HG02970 (cell line): ENCODE data around the gene STAC.

ENCODE experiments used
- ATAC-seq: cut with Tn5 transposase; IDR thresholded peaks from one replicate; pipeline ENCODE4 v1.9.1; 2021; ENCODE audit warnings: mild to moderate bottlenecking, moderate library complexity, moderate number of reproducible peaks; ENCODE audit not compliant: unreplicated experiment, low FRiP score

STAC gene

DNA sequence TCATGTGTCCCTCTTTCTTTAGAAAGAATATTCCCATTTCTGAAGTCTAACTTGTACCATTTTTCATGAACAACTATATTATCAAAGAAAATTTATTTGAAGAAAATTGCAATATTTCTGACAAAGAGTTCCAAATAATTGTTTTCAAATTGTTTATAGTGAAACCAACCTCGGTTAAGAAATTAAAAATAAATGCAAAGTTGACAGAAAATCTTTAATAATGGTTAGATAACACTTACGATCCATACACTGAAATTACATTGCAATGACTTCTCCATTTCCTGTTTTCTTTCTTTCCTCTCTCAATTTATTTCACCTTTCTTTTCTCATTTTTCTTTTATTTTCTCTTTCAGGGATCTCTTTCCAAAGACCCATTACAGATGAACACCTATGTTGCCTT, 125.1 kb downstream of the STAC start:
- no peak for ATAC-seq

DNA sequence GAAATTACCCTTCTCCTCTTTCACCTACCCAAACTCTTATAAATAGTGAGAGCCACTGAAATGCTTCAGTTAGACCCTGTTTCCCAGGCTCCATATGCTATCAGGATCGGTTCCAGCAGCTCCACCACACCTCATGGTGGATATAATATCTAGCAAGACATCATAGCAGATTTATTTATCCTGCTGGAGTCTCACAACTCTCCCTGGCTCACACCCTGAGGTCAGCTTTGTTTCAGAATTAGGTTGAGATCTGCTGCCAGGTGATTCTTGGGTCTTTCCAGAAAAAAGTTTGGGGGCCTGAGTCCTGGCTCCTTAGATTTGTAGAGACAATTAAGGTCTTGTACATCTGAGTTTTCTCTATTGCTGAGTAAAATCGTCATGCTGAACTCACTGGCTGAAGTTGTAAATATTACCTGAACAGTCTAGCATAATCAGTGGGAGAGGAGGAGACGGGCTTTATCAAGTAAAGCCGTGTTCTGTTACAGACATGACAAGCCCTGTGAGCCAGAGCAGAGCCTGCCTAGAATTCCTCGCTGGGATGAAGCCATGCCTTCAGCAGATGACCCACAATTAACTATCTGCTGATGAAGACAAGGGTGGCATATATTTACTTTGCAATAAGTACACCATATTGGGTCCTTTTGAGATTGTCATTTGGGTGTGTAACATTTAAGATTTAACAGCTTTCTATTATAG, 131.6 kb downstream of the STAC start:
- ATAC-seq, result no peak

DNA sequence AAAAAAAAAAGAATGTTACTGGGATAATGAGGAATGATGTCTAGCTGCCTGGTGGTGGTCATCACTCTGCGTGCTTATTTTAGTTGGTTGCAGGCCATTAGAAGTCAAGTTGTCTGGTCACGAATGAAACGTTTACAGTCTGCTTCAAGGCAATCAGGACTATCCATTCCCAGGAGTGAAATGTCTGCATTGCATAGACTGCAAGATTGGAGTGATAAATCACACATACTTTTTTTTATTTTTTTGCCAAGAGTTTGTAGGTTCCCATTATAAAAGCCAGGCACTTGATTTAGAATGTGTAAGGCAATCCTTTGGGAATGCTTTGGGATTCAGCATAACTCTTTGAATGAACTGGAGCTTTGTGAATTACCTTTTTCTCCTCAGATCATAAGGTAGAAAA, 132.3 kb downstream of the STAC start:
- ATAC-seq, result no peak

DNA sequence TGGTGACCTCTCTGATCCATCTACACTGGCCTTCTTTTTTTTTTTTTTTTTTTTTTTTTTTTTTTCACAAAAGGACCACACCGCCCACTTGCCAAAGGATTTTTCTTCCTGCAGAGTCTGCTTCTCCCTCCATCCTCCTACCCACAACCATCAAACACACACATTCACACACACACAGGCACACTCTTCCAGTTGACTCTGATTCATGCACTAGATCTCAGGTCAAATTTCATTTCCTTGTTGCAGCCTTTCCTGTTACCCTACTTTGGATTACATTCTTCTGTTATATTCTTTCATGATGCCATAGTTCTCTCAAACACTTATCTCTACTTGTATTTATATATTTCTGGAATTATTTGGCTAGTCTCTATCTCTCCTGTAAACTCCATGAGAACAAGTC, 133.9 kb downstream of the STAC start:
- no peak for ATAC-seq

DNA sequence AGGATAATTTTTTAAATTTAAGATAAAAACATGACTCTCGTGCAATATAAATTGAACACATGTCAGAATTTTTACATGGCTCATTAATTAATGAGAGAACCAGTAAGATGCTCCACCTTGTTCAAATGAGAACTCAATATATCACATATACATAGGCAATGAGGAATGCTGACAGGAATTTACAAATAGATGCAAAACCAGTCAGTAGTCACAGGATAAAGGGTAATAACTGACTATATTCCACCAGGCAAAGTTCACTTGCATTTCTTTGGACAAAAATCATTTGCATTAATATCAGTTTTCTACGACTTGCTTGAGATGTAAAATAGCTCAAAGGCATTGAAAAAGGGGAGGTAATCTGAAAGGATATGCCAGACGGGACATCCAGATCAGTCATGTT, 139.4 kb downstream of the STAC start:
- no peak for ATAC-seq

DNA sequence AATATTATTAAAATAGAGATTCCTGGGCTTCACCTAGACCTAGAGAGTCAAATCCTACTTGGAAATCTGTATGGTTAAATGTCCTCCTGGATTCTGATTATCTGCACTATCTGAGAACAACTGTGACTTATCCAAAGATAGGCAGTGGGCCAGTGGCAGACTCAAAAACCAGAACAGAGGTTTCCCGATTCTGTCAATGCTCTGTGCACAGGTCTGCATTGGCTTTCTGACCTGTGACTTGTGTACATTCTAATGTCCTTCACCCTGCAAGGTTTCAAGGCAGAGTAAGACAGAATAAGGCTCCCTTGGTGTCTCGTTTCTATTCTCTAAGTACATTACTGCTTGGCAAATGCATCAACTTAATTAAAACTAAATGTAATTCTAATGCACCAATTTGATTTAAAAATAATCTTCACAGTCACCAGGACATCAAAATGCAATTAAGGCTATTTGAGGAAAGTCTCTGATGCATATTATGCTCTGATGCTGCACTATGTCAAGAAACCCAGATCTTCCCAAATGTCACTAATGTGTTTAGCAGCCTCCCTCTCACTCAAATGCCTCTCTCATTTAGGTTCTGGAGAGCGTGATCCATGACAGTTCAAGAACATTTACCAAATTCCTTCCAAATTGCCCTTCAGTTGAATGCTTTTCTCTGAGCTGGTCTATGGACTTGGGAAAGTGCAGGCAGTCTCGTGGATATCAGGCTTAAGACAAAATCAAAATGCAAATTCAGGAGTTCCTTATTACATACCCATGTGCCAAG, 140.1 kb downstream of the STAC start:
- no peak for ATAC-seq

DNA sequence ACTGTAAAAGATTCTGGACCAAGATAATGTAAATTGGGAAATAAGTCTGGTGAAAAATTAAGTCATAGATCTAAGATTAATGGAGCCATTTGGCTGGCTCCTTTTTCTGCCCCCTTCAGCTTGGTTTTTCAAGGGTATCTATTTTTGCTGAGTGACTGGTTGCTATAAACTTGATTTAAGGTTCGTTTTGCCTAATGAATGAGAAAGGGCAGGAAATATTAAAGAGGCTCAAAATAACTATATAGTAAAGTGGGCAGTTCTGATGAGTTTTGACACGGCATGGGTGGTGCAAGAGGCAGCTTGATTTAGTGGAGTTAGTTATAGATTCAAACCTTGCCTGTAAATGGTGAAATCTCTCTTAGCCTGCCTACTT, 140.7 kb downstream of the STAC start:
- ATAC-seq, result no peak

DNA sequence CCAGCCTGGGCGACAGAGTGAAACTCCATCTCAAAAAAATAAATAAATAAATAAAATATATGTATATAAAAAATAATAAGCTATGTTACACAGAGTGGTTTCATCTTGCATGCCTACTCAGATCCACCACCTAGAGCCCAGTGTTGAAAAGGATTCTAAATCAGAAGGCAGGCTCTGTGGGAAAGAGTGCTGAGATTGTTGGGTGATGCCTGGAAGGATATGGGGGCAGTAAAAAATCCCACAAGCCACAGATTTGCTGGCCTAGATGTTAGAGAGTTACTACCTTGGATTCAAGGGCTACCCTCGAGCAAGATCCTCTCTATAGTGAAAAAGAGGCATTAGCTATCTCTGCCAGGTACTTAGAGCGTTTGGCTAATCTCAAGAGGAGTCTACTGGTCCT, 144.3 kb downstream of the STAC start:
- ATAC-seq, result no peak

DNA sequence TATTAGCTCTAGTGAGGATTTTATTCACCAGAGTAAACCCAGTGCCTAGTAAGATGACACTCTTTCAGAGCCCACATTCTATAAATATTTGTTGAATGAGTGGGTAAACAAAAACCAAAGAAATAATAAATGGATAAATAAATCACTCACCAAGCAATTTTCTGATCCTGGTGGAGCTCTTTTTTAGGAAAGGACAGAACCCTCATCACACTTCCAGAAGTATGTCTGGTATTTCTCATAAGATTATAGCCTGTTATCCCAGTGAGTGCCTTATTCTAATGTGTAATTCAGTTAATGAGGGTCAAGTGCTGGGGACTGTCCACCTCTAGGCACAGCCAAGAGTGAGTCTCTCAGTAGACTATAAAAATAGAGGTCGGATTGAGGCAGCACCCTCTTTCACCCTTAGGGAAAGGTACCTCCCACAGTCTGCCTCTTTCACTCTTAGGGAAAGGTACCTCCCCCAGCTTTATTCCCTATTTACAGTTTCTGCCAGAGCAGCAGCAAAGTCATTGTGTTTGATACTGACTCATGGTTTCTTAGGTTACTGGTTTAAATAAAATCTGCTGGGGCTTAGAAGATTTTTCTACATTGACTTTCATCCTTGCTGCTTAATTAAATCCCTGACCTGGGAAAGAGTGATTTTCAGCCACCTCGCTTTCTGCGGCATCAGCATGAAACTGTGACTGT, 145.0 kb downstream of the STAC start:
- ATAC-seq, result no peak

DNA sequence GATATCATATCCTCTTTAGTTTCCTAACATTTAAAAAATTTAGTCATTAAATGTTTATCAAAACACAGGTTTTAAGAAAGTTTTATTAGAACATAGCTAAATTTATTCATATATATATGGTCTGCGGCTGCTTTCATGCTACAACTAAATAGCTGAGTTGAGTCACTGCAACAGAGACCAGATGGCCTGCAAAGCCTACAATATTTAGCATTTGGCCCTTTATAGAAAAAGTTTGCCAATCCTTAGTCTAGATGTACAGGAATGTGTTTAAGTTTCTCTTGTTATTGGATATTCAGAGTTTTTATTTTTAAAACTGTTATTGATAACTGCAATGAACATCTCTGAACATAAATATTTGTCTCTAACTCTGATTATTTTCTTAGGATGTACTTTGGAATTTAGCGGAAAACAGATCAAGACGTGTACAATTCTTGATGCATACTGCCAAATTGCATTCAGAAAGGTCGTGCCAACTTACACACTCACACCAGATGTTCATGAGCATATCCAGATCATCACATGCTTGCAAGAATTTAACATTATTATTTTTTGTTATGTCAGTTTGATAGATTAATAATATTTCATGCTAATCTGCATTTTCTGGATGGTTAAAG, 157.9 kb downstream of the STAC start:
- no peak for ATAC-seq

DNA sequence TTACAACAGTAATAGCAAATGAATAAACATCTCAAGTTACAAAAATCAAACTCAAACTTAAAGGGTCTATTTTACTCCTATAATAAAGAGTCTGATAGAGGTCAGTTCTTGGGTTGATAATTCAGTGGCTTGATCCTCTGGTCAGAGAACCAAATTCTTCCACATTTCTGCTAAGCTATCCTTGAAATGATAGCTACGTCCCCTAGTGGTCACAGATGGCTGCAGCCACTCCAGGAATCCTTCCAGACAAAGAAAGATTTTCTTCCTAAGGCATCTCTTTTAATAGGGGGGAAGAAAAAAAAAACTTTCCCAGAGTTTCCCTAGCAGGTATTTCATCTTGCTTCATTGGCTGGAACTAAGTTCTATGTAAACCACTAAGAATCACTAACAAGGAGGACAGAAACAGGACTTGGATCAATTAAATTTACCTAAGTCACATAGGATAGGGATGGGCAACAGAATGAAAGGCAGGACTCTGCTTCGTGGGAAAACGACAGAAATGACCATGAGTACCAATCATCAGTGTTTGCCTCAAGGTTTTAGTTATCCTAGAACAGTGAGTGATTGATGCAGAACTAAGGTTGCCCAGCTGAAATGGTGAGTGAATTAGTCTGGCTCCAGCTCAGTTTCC, 160.7 kb downstream of the STAC start:
- no peak for ATAC-seq

DNA sequence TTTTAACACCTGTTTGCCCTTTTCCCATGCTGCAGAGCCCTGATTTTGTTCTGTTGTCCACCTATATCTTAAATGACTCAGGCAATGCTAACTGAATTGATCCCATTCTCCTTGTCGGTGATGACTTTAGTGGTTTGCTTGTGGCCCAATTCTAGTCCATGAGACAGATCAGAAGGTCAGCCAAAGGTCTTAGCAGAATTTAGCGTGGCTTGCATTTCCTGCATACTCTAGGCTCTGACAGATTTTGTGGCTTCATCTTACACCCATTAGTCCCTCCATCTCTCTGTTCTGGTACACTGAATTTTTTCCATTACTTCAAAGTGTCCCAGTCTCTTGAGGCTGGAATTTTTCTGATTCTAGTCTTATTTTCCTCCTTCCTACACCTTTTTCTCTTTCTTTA, 161.9 kb downstream of the STAC start:
- ATAC-seq, result no peak

DNA sequence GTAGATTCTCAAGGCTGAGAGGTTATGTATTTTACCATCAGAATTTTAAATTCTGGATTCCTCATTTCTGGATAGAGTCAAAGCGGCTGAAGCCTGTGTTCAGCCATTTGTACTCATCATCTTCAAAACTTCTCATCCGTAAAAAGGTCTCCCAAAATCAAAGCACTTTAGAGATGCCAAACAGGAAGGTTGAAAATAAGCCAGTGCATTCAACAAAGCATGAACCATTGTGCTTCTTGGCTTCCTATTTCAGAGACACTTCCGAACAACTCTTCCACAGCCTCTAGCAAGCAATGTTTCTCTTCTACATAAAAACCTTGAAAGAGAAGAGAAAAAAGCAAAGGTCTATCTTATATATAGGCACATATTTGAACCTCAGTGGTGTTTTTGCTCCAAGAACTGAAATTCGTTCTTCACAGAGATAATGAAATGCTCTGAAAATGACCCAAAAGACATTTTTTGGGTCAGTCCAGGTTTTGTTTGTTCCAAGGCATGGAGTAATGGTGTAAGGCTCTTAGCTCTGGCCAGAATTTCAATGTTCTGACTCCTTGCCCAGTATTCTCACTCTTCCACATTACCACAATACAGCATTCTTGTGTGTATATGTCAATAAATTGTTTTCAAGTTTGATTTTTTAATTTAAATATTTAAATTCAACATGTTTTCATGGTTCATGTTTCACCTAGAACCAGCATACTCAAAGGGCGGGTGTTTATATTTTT, 163.1 kb downstream of the STAC start:
- no peak for ATAC-seq

DNA sequence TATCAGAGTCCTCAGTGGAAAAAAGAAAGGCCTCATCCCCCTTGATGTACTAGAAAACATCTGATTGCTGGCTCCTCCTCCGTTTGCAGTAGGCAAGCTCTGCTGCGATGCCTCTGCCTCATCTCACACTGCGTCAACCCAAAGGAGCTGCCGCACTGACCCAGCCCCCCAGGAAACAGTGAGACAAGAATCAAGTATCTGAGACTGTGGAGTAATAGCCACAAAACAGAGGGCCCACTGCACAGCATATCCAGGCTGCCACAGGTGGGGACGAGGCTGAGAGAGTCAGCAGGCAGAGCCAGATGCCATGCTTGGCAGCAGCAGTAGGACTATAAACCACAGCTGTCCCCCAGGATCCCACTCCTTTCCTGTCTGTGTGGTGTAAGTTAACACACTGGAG, 165.9 kb downstream of the STAC start:
- no peak for ATAC-seq

DNA sequence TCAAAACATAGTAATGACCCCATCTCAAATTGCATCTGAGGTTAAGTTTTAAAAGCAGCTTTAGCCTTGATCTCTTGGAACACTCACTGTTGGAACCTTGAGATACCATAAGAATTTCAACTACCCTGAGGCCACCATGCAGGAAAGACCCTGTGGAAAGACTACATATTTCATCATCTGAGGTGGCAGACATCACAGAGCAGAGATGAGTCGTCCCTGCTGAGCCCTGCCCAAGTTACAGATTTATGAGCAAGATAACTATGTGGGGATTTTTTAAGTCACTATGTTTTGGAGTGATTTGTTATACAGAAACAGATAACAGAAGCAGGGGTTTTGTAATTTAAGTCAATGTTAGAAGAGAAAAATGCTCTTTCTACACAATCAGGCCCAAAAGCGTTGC, 168.4 kb downstream of the STAC start:
- no peak for ATAC-seq

DNA sequence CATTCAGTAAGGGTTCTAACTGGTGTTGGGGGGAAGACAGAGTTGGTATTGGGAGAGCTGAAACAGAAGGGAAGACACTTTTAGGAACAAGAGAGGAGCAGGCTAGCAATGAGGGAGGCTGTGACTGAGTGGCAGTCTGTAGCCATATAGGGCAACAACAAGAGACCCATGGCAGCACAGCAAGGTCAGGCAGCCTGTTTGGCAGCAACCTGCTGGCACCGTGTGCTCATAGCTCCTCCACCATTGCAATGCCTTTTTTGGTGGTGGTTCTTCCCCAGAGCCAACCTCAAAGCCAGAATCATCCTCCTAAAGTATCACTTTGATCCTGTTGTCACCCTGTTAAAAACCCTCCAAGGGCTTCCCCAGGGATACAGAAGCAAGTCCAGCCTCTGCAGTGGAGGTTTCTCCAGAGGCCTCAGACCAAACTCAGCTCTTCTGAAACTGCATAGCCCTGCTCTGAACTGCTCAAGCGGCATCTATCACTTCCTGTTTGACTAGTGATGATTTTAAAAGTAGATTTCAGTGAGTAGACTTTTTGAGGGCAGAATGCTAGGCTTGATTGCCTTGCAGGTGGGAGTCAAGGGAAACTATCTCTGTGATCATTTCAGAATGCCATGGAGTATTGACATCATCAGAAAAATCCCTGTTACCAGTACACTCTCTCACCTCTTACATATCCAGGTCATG, 176.9 kb downstream of the STAC start:
- ATAC-seq, result peak; percentile 61

DNA sequence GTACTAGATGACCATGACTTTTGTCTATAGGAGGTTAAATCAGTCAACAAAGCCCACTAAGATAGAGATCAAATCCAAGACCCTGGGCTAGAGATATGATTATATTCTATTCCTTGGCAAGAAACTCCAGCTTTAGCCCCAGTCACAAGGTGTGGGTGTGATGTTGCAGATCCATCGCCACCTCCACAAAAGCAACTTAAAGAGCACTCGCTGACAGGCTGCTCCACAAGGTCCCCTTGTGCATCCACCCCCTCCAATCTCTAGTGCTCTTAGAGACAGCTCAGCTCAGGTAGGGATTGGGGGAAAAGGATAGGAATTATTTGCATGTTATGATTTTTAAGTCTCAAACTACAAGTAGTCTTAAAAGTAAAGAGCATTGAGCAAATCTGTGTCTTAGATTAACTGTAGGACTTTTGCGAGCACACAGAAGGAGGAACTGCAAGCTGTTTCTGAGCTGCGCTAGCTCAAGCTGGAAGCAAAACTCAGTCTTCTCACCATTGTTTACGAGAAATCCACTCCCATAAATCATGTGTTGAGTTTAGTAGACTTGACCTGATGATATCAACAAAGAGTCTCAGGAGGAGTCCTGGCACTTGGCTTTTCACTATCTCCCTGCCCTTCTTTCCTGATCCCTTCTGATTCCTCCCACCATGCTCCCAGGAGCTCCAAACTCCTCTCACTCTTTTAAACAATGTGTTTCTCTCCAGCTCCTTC, 177.6 kb downstream of the STAC start:
- no peak for ATAC-seq

DNA sequence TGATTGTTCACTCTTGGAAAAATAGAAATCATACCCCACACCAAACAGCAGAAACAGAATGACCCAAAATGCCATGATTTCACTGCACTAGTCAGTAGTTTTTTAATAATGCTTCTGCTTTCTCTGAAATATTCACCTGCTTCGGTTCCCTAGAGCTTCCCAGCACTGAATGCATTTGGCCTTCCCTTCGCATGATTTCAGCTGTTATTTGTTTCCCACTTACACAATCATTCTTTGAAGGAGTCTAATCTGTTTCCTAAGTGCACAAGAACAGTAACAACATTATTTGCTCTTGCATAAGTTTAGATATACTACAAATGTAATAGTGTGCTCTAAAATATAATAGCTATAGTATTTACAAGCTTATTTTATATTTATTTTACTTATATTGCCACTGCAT, 178.7 kb downstream of the STAC start:
- no peak for ATAC-seq

DNA sequence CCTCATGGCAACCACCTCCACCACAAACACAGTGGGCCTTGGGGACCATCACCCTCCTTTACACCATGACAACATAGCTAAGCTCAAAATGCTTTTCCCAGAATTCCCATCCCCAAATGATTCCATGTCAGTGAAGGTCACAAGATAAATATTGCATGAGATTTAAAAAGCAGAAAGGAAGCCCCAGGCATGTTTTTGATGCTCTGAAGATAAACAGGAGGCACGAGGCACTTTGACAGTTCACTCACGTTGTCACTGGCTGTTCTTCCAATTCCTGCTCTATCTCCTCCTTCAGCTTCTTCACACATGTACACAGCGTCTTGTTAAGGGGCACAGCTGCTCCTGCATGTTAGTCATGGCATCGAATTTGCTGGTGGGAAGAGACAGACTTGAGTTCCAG, 180.4 kb downstream of the STAC start:
- no peak for ATAC-seq
